Left ventricle myocardium inferior (tissue), 1 donor: Measurements from ENCODE around the gene RUBCNL. TPM values are rescaled to one million over a fixed set of nuclear protein-coding genes. Genes with fewer than 3 reads are reported as not detected.

ENCODE experiments used
- DNase-seq: peaks from one replicate; pipeline ENCODE4 v3.0.0-alpha.2; 2020
- H3K27ac ChIP-seq: fragments of 200-600 bp; replicated peaks from 2 replicates; pipeline ENCODE4 v1.8.0; 2021
- H3K27me3 ChIP-seq: fragments of 200-600 bp; 2 replicates; pipeline ENCODE4 v1.8.0; 2021; ENCODE audit warnings: low read depth
- H3K36me3 ChIP-seq: fragments of 200-600 bp; 2 replicates; pipeline ENCODE4 v1.8.0; 2021
- H3K4me1 ChIP-seq: fragments of 200-600 bp; 2 replicates; pipeline ENCODE4 v1.8.0; 2021
- H3K4me3 ChIP-seq: fragments of 200-600 bp; 2 replicates; pipeline ENCODE4 v1.8.0; 2021; ENCODE audit warnings: mild to moderate bottlenecking, moderate library complexity
- H3K9me3 ChIP-seq: fragments of 200-600 bp; replicated peaks from 2 replicates; pipeline ENCODE4 v1.8.0; 2021
- CTCF ChIP-seq: fragments of 200-600 bp; IDR thresholded peaks from 2 replicates; pipeline ENCODE4 v1.8.0; 2021; ENCODE audit warnings: antibody characterized with exemption, mild to moderate bottlenecking, borderline replicate concordance
- intact Hi-C: fragments of 100-400 bp; cut with micrococcal nuclease; formaldehyde crosslinking; loops from one replicate; pipeline ENCODE4 v1.11.0; 2022
- total RNA-seq: library from RNA; stranded (reverse); fragmentation: NEBNext Ultra II Directional; extraction: Animal tissue kit (Norgen Biotek cat#: 25700); gene quantifications from one replicate; pipeline ENCODE4 v1.2.1, GENCODE V29; 2021
- donor health status: DM: no; HTN: yes; CAD: no; lungs with severe emphysema.

The RUBCNL gene
- total RNA-seq, 1 donor from 2014 or later: 0.38 TPM

GRCh38 chr13:46382224-46382623, 4.8 kb downstream of the RUBCNL start:
- no peak for TF ChIP-seq CTCF
- H3K27me3 ChIP-seq: peaks cover 59% of the 10 kb centered on the region
- H3K4me3 ChIP-seq: no peak overlapping the region
- H3K9me3 ChIP-seq: no peaks in the 10 kb centered on the region
- H3K27ac ChIP-seq: no peak overlapping the region
- no peak for DNase-seq
- no peaks in the 10 kb centered on the region for H3K36me3 ChIP-seq
- intact Hi-C loops: no loop called here
- peaks cover 9% of the 10 kb centered on the region for H3K4me1 ChIP-seq

- no peaks in the 10 kb centered on the region for H3K9me3 ChIP-seq
- H3K4me1 ChIP-seq: no peaks in the 10 kb centered on the region
- H3K4me3 ChIP-seq: no peak overlapping the region
- H3K27me3 ChIP-seq: peaks cover 39% of the 10 kb centered on the region
- no peak overlapping the region for H3K27ac ChIP-seq
- intact Hi-C loops: no loop called here
- no peak for TF ChIP-seq CTCF
- H3K36me3 ChIP-seq: no peaks in the 10 kb centered on the region
- DNase-seq: no peak
These were observed 6.8 kb downstream of the RUBCNL start for GRCh38 chr13:46380242-46380641.

- no peak overlapping the region for H3K4me3 ChIP-seq
- H3K4me1 ChIP-seq: no peaks in the 10 kb centered on the region
- no peaks in the 10 kb centered on the region for H3K36me3 ChIP-seq
- H3K9me3 ChIP-seq: no peaks in the 10 kb centered on the region
- intact Hi-C loops: no loop called here
- peaks cover 33% of the 10 kb centered on the region for H3K27me3 ChIP-seq
- no peak overlapping the region for H3K27ac ChIP-seq
- TF ChIP-seq CTCF: no peak
- DNase-seq: no peak
These were observed 7.4 kb downstream of the RUBCNL start for GRCh38 chr13:46379611-46380010.

GRCh38 chr13:46378411-46378810, 8.6 kb downstream of the RUBCNL start:
- intact Hi-C loops: no loop called here
- Histone ChIP-seq H3K4me1 (no peaks in the 10 kb centered on the region), H3K27me3 (peaks cover 21% of the 10 kb centered on the region), H3K4me3 (no peak overlapping the region), H3K9me3 (no peaks in the 10 kb centered on the region), H3K36me3 (no peaks in the 10 kb centered on the region), H3K27ac (no peak overlapping the region)
- TF ChIP-seq CTCF: no peak
- DNase-seq: no peak

GRCh38 chr13:46377554-46377953, 9.5 kb downstream of the RUBCNL start:
- H3K27ac ChIP-seq: no peak overlapping the region
- intact Hi-C loops: no loop called here
- no peak overlapping the region for H3K4me3 ChIP-seq
- DNase-seq: no peak
- TF ChIP-seq CTCF: no peak
- H3K36me3 ChIP-seq: no peaks in the 10 kb centered on the region
- H3K9me3 ChIP-seq: no peaks in the 10 kb centered on the region
- H3K27me3 ChIP-seq: peaks cover 12% of the 10 kb centered on the region
- H3K4me1 ChIP-seq: no peaks in the 10 kb centered on the region

GRCh38 chr13:46374710-46375109, 12.3 kb downstream of the RUBCNL start:
- intact Hi-C loops: no loop called here
- H3K27me3 ChIP-seq: peaks cover 6% of the 10 kb centered on the region
- H3K27ac ChIP-seq: no peak overlapping the region
- no peaks in the 10 kb centered on the region for H3K36me3 ChIP-seq
- no peak for DNase-seq
- no peak overlapping the region for H3K4me3 ChIP-seq
- no peaks in the 10 kb centered on the region for H3K9me3 ChIP-seq
- no peaks in the 10 kb centered on the region for H3K4me1 ChIP-seq
- TF ChIP-seq CTCF: no peak
